GM19025 (cell line): Measurements from ENCODE around the gene RNF167.

Experiments
- ATAC-seq: cut with Tn5 transposase; IDR thresholded peaks from one replicate; pipeline ENCODE4 v1.9.1; 2021; ENCODE audit warnings: mild to moderate bottlenecking, low read depth, moderate library complexity; ENCODE audit not compliant: unreplicated experiment

The RNF167 gene

DNA sequence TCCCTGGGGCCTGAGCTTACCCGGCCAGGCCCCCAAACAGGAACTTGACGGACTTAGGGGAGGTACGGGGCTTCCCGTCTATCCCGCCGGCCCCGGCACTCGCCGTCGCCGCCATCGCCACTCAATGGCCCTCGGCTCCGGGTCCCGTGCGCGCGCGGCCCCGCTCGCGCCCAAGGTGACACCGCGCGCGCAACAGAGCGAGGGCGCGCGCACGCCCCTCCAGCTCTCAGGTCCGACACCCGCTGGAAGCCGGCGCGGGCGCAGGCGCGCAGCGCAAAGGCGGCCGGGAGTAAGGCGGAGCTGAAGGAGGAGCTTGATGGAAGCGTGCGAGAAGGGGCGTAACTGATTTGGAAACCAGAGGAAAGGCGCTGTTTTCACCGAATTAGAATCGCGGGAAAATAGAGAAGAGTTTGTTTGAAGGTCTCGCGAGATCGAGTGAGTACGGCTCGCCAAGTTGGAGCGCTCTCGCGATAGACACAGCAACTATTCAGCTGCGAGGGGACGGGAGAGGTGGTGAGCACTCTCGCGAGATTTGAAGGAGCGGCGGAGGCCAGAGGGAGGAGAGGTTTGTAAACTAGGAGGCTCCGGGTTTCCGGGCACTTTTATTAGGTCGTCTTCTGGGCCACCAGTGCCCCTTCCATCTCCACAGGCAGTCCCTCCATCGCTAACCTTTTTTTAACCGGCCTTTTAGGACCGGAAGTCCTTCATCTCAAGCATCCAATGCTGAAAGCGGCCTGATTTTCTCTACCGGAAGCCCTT lies at the start of gene RNF167, which contains the start of gene SLC25A11:
Gene RNF167, plus strand, starts transcription at position 473 of the 759 bp plus-strand sequence. CDS start 642 bp downstream, outside the sequence.
Gene SLC25A11, minus strand, starts transcription at position 251 of the 759 bp plus-strand sequence. Its CDS starts 136 bp downstream, at position 115.
- peak; percentile 84 for ATAC-seq

DNA sequence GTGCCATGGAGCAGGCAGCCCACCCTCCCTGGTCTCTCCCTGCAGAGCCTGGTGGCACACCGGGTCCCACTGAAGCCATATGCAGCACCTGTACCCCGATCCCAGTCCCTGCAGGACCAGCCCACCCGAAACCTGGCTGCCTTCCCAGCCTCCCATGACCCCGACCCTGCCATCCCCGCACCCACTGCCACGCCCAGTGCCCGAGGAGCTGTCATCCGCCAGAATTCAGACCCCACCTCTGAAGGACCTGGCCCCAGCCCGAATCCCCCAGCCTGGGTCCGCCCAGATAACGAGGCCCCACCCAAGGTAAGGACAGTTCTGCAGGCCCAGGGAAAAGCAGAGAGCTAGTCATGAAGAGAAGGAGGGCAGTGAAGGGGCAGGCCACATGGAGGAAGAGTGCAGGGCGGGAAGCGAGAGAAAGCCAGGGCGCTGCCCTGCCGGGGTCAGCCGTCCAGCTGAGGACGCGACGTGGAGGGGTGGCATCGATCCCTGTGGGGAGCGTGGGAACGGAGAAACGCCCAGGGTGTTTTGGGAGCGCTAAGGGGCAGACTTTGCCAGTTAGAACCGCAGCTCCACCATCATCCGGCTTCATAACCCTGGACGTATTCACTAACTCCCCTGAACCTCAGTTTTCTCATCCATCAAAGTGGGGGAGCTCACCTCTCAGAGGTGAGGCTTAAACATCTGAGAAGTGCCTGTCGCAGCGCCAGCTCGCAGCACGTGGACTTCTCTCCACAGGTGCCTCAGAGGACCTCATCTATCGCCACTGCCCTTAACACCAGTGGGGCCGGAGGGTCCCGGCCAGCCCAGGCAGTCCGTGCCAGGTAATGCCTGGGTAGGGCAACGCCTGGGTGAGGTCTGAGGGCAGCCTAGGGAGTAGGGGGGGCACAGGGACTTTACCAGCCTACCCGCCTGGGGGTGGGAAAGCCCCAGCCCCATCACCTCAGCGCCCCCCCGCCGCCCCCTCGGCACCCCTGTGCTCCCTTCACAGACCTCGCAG lies 48.4 kb upstream of the RNF167 start:
- ATAC-seq: no peak

GRCh38 chr17:4892499-4893221 lies 47.4 kb upstream of the RNF167 start:
- no peak for ATAC-seq

GRCh38 chr17:4893272-4893671 lies 46.8 kb upstream of the RNF167 start:
- ATAC-seq: no peak

DNA sequence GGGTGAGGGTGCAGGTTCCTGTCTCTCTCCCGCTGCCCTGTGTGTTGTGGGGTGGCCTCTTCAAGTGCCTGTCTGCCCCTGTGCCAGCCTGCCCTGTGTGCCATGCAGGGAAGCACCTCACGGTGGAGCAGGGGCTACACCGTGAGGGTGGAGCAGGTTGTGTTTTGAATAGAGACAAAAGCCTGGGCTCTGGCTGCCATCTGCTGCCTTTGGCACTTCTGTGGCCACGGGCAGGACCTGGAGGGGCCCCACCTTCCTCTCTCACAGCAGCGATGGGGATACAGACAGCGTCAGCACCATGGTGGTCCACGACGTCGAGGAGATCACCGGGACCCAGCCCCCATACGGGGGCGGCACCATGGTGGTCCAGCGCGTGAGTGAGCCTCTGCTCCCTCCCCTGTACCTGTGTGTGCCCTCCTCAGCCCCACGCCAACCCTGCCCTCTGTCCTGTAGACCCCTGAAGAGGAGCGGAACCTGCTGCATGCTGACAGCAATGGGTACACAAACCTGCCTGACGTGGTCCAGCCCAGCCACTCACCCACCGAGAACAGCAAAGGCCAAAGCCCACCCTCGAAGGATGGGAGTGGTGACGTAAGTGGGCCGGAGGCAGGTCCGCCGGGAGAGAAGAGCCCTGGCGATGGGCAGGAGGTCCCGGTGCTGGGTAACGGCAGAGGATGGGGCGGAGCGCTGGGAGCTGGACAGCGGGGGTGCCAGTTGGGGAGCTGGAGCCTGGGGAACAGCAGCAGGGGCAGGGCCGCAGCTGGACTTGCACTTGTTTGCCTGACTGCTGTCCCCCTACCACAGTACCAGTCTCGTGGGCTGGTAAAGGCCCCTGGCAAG lies 46.1 kb upstream of the RNF167 start:
- no peak for ATAC-seq

DNA sequence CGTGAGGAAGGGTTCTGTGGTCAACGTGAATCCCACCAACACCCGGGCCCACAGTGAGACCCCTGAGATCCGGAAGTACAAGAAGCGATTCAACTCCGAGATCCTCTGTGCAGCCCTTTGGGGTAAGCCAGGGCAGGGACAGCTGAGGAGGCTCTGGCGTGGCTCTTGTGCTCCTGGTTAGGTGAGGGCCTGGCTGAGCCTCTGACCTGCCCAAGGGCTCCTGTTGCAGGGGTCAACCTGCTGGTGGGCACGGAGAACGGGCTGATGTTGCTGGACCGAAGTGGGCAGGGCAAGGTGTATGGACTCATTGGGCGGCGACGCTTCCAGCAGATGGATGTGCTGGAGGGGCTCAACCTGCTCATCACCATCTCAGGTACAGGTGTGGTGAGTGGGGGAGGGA lies 44.9 kb upstream of the RNF167 start:
- ATAC-seq: no peak

- no peak for ATAC-seq
These were observed 44.3 kb upstream of the RNF167 start for GRCh38 chr17:4895657-4896331.

DNA sequence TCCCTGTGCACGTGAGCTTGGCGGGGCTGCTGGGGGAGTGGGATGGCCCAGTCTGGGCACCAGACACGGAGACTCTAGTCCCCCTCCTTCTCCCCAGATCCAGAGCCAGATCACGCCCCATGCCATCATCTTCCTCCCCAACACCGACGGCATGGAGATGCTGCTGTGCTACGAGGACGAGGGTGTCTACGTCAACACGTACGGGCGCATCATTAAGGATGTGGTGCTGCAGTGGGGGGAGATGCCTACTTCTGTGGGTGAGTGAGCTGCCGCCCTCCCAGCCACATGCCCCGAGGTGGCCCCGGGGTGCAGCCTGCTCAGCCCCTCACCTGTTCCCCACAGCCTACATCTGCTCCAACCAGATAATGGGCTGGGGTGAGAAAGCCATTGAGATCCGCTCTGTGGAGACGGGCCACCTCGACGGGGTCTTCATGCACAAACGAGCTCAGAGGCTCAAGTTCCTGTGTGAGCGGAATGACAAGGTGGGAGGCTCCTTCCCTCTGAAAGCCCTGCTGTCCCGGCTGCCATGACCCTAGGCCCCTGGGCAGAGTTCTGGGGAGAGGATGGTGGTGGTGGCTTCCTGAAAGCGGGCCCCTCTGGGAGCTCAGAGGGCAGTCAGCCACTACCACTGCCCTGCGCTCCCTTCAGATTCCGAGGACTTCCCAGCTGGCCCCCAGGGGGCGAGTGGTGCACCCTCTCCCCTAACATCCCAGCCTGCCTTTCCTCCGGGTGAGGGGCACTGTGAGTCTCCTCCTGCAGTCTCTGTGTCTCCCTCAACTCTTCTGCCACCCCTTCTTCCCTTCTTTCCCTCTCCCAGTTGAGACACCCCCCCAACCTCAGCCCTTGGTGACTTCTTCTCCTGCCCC lies 43.5 kb upstream of the RNF167 start:
- ATAC-seq: no peak

GRCh38 chr17:4897198-4897687 lies 42.8 kb upstream of the RNF167 start:
- no peak for ATAC-seq

DNA sequence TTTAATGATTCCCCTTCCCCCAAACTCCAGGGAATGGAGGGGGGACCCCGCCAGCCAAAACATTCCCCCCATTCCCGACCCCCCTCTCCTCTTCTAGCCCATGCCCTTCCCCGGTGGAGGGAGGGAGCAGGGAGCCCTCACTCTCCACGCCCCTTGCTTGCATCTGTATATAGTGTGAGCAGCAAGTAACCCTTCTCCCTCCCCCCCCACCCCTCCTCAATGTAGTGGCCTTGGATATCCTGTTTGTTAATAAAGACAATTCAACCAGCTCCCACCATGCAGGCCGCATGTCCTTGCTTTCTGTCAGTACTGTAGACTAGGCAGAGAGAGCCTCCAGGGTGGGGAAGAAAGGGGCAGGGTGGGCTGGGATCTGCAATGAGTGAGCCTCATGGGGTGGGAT lies 42.3 kb upstream of the RNF167 start:
- ATAC-seq: no peak

DNA sequence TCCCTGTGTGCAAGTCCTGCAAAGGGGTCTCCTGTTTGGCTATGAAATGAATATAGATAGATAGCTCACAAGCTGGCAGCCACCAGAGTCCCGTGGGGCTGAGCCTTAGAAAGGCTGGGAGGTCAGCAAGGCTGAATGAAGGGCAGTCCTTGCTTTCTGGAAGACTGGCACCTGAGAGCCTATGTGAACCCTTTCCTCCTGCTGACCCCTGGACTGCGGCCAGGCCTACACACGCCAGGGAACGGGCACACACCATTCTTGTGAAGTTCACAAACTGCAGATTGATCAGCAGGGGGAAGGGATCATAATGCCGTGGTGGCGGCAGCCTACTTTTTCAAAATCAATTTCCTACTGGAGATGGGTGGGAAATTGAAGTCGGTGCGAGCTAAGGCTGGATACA lies 41.7 kb upstream of the RNF167 start:
- ATAC-seq: no peak

DNA sequence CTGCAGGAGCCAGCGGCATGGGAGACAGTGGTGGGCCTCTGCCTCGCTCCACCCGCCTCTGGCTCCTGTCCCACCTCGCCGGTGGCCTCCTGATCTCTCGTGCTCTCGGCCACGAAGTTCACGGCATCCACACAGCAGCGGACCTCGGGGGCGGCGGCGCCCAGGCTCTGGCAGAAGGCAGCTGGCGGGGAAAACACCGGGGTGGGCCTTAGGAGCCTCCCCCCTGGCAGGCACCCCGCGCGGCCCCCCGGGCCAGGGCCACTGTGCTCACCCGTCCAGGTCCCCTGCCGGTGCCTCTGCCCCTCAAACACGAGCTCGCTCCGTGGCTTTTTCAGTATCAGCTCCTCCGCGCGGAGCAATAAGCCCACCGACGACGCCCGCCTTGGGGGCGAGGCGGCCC lies 41.1 kb upstream of the RNF167 start:
- peak; percentile 11 for ATAC-seq

DNA sequence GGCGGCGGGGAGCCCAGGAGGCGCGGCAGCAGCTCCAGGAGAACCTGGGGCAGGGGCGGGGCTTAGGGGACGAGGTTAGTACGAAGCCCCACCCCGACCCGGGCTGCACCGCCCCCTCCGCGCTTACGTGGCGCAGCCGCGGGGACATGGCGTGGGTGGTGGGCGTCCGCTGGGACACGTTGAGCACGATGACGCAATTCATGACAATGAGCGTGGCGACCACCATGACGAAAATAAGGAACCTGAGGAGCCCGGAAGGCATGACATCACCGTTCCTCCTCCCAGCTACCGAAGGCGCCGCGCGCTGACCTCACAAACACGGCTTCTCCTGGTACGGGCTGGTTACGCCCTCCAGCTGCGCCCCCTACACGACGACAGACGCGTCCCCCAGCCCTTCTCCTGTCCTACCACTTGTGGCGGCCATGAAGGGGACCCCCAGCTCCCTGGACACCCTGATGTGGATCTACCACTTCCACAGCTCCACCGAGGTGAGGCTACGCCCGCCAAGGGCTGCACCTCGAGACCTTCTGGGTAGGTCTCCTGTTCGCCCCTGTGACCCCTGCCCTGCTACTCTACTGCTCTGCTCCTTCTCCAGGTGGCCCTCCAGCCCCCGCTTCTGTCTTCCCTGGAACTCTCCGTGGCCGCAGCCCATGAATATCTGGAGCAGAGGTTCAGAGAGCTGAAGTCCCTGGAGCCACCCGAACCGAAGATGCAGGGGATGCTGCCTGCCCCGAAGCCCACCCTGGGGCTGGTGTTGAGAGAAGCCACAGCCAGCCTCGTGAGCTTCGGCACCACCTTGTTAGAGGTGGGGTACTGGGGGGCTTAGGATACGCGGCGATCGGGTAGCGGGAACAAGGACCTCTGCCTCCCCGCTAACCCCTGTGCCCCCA lies 40.5 kb upstream of the RNF167 start, which contains the start of gene C17orf107:
Gene C17orf107, plus strand, starts transcription at position 196 of the 890 bp plus-strand sequence. Its CDS starts 227 bp downstream, at position 423.
- peak; percentile 59 for ATAC-seq

- no peak for ATAC-seq
These were observed 39.6 kb upstream of the RNF167 start for GRCh38 chr17:4900231-4901107.

DNA sequence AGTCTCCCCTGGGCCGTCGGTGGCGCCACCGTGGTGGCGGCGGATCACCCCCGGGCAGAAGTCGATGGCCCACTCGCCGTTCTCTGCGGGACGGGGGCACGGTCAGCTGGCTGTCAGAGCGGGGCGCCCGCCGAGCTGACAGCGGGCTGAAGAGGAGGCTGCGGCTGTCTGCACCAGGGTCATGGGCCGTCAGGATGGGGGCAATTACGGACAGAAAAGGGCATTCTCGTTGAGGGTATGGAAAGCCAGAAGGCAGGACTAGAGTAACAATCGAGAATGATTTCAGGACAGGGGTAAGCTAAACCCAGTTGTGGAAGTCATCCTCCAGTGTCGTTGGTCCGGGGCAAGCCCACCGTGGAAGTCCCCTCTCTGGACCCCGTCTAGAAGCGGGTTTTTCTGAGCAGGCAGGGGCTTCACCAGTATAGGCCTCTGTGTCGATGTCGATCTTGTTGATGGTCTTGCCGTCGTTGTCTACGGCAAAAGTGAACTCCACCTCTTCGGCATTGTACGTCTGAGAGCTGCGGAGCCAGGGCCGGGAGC lies 38.9 kb upstream of the RNF167 start:
- ATAC-seq: no peak
